ENCODE results near the gene PTPRG. TPM values are rescaled to one million over a fixed set of nuclear protein-coding genes. Genes with fewer than 3 reads are reported as not detected.

PTPRG gene
- total and polyA plus RNA-seq, 2 experiments from 2014 or later, result 8.5 to 34.9 TPM

DNA sequence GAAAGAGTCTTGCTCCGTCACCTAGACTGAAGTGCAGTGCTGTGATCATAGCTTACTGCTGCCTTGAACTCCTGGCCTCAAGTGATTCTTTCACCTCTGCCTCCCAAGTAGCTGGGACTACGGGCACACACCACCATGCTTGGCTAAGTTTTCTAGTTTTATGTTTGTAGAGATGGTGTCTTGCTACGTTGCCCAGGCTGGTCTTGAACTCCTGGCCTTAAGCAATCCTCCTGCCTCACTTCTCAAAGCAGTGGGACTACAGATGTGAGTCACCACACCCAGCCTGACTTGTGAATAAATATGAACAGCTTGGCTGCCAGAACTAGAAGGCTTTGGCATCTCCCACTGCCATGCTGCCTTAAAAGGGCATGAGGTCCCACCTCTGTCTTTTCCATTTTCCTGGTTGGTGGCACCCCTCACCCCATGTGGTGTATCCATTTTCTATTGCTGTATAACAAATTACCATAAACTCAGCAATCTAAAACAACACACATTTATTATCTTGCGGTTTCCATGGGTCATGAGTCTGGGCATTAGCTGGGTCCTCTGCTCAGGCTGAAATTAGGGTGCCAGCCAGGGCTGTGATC is 44.3 kb downstream of the PTPRG start:
- 69% methylated on average over 4 of the region's 4 CpGs for WGBS (ENCODE audit: low lambda C conversion rate, missing lambda C conversion rate)
- H3K4me2 ChIP-seq, result no peak overlapping the region
- no peaks in the 10 kb centered on the region for H3K9me2 ChIP-seq (replicated peaks; ENCODE audit: insufficient read depth)
- no peak for TF ChIP-seq EZH2 (IDR thresholded peaks at IDR 0.05; ENCODE audit: borderline replicate concordance)
- peaks cover 3% of the 10 kb centered on the region for H4K20me1 ChIP-seq (ENCODE audit: insufficient read depth, poor library complexity, severe bottlenecking)
- H3K9me3 ChIP-seq (ENCODE audit: low read depth), result no peaks in the 10 kb centered on the region
- no peak for DNase-seq (ENCODE audit: low spot score)
- H3K4me3 ChIP-seq, result no peak overlapping the region
- H3K27me3 ChIP-seq, result no peaks in the 10 kb centered on the region
- peaks cover 34% of the 10 kb centered on the region for H3K79me2 ChIP-seq
- H3K27ac ChIP-seq, result no peak overlapping the region
- peaks cover 5% of the 10 kb centered on the region for H3K4me1 ChIP-seq (ENCODE audit: insufficient read depth)
- no peak overlapping the region for H2AFZ ChIP-seq
- H3K36me3 ChIP-seq (replicated peaks; ENCODE audit: insufficient read depth, low read depth), result no peaks in the 10 kb centered on the region

DNA sequence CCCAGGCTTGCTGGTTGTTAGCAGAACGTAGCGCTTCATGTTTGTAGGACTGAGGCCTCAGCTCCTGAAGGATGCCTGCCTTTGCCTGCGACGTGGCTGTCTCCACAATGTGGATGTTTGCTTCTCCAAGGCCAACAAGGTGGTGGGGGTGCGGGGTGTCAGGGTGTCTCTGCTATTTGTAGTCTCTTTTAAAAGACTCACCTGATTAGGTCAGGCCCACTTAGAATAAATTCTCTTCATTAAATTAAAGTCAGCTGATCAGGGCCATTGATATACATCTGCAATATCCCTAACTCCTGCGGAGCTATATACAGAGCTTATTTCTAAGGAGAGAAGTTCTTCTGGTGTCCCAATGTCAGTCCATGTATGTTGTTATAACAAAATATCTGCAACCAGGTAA is 44.8 kb downstream of the PTPRG start:
- WGBS (ENCODE audit: low lambda C conversion rate, missing lambda C conversion rate), result 95% methylated on average over 6 of the region's 6 CpGs

DNA sequence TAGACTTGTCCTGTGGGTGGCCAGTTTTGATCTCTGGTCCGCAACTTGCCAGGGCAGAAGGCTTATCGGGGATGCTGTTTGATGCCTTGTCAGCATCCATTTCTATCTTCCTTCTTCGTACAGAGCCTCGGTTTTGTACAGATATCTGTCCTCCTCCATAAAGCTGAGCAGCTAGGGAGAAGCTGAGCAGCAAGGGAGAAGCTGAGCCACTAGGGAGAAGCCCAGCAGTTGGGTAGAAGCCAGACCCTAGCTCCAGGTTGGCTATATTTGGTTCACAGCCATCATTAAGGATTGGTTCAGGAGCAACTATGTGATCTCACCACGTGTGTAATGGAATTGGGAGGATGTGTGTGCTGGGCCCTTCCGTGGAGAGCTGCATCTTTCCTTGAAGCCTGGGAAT is 46.7 kb downstream of the PTPRG start:
- peaks cover 29% of the 10 kb centered on the region for H3K79me2 ChIP-seq
- WGBS (ENCODE audit: low lambda C conversion rate, missing lambda C conversion rate), result 94% methylated on average over 6 of the region's 6 CpGs
- H3K9me3 ChIP-seq (ENCODE audit: low read depth), result no peaks in the 10 kb centered on the region
- no peak overlapping the region for H3K27ac ChIP-seq
- DNase-seq (ENCODE audit: low spot score), result no peak
- no peak overlapping the region for H2AFZ ChIP-seq
- no peak overlapping the region for H3K4me2 ChIP-seq
- TF ChIP-seq, protein P1, sequence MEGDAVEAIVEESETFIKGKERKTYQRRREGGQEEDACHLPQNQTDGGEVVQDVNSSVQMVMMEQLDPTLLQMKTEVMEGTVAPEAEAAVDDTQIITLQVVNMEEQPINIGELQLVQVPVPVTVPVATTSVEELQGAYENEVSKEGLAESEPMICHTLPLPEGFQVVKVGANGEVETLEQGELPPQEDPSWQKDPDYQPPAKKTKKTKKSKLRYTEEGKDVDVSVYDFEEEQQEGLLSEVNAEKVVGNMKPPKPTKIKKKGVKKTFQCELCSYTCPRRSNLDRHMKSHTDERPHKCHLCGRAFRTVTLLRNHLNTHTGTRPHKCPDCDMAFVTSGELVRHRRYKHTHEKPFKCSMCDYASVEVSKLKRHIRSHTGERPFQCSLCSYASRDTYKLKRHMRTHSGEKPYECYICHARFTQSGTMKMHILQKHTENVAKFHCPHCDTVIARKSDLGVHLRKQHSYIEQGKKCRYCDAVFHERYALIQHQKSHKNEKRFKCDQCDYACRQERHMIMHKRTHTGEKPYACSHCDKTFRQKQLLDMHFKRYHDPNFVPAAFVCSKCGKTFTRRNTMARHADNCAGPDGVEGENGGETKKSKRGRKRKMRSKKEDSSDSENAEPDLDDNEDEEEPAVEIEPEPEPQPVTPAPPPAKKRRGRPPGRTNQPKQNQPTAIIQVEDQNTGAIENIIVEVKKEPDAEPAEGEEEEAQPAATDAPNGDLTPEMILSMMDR (IDR thresholded peaks at IDR 0.05; ENCODE audit: poor library complexity), result no peak
- TF ChIP-seq EZH2 (IDR thresholded peaks at IDR 0.05; ENCODE audit: borderline replicate concordance) (no peak), EZH2phosphoT487 (IDR thresholded peaks at IDR 0.05; ENCODE audit: low read depth, severe bottlenecking, unreplicated experiment) (no peak)
- no peak overlapping the region for H3K4me3 ChIP-seq
- H3K9me2 ChIP-seq (replicated peaks; ENCODE audit: insufficient read depth), result no peaks in the 10 kb centered on the region
- no peaks in the 10 kb centered on the region for H3K36me3 ChIP-seq (replicated peaks; ENCODE audit: insufficient read depth, low read depth)
- H3K27me3 ChIP-seq, result no peaks in the 10 kb centered on the region
- no peaks in the 10 kb centered on the region for H4K20me1 ChIP-seq (ENCODE audit: insufficient read depth, poor library complexity, severe bottlenecking)
- peaks cover 5% of the 10 kb centered on the region for H3K4me1 ChIP-seq (ENCODE audit: insufficient read depth)

More for the DNA sequence above, 44.8 kb downstream of the PTPRG start:
- H3K4me3 ChIP-seq, result no peak overlapping the region
- no peak overlapping the region for H2AFZ ChIP-seq
- no peaks in the 10 kb centered on the region for H3K9me2 ChIP-seq (replicated peaks; ENCODE audit: insufficient read depth)
- TF ChIP-seq EZH2phosphoT487 (IDR thresholded peaks at IDR 0.05; ENCODE audit: low read depth, severe bottlenecking, unreplicated experiment), result no peak
- TF ChIP-seq, protein P1 (IDR thresholded peaks at IDR 0.05; ENCODE audit: poor library complexity), result no peak
- peaks cover 31% of the 10 kb centered on the region for H3K79me2 ChIP-seq
- no peak overlapping the region for H3K27ac ChIP-seq
- no peak for DNase-seq (ENCODE audit: low spot score)
- no peaks in the 10 kb centered on the region for H3K9me3 ChIP-seq (ENCODE audit: low read depth)
- H3K27me3 ChIP-seq, result no peaks in the 10 kb centered on the region
- peaks cover 5% of the 10 kb centered on the region for H3K4me1 ChIP-seq (ENCODE audit: insufficient read depth)
- H4K20me1 ChIP-seq (ENCODE audit: insufficient read depth, poor library complexity, severe bottlenecking), result no peaks in the 10 kb centered on the region
- H3K4me2 ChIP-seq, result no peak overlapping the region
- no peaks in the 10 kb centered on the region for H3K36me3 ChIP-seq (replicated peaks; ENCODE audit: insufficient read depth, low read depth)

DNA sequence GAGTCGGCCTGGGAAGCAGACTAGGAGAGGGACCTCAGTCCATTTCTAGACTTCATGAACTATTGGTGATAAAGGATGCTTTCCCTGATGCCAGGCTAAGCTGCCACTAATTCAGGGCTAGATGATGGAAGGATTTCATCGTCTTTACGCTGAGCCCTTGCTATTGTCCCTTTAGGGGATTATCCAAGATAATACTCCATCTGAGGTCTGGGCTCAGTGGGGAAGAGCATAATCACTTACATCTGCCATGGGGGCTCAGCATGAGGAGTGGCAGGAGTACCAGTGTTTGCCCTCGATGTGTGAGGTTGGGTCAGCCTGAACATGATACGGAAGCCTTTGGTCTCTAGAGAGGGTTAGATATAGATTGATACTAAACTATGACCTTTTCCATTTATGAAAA is 47.3 kb downstream of the PTPRG start:
- no peaks in the 10 kb centered on the region for H3K36me3 ChIP-seq (replicated peaks; ENCODE audit: insufficient read depth, low read depth)
- no peaks in the 10 kb centered on the region for H4K20me1 ChIP-seq (ENCODE audit: insufficient read depth, poor library complexity, severe bottlenecking)
- no peak overlapping the region for H3K27ac ChIP-seq
- H3K9me2 ChIP-seq (replicated peaks; ENCODE audit: insufficient read depth), result no peaks in the 10 kb centered on the region
- no peak overlapping the region for H3K4me2 ChIP-seq
- no peak for TF ChIP-seq EZH2phosphoT487 (IDR thresholded peaks at IDR 0.05; ENCODE audit: low read depth, severe bottlenecking, unreplicated experiment)
- no peak for TF ChIP-seq EZH2 (IDR thresholded peaks at IDR 0.05; ENCODE audit: borderline replicate concordance)
- TF ChIP-seq, protein P1 (IDR thresholded peaks at IDR 0.05; ENCODE audit: poor library complexity), result no peak
- 85% methylated on average over 5 of the region's 5 CpGs for WGBS (ENCODE audit: low lambda C conversion rate, missing lambda C conversion rate)
- H3K27me3 ChIP-seq, result no peaks in the 10 kb centered on the region
- no peak overlapping the region for H2AFZ ChIP-seq
- peaks cover 5% of the 10 kb centered on the region for H3K4me1 ChIP-seq (ENCODE audit: insufficient read depth)
- H3K79me2 ChIP-seq, result peaks cover 29% of the 10 kb centered on the region
- H3K9me3 ChIP-seq (ENCODE audit: low read depth), result no peaks in the 10 kb centered on the region
- DNase-seq (ENCODE audit: low spot score), result no peak
- no peak overlapping the region for H3K4me3 ChIP-seq
